A549 (cell line): ENCODE data around the gene ARHGEF7. TPM values are rescaled to one million over a fixed set of nuclear protein-coding genes. Genes with fewer than 3 reads are reported as not detected.
"Not testable (repeated sequence)": the region's sequence is repeated elsewhere in the genome, so short reads cannot be mapped to it uniquely, and the experiment has no call there.

ENCODE experiments used
- ATAC-seq, 2 experiments: fragments of 200-7000 bp in 1 of 2; fragments of >200 bp in 1 of 2; cut with Nextera tagmentation in 1 of 2; cut with Tn5 transposase in 1 of 2; 3 replicates each; pipeline versions ENCODE4 v1.8.0 to v1.9.1; 2018 to 2020; ENCODE audit warnings: mild to moderate bottlenecking in 1 of 2, moderate library complexity in 1 of 2
- CTCF ChIA-PET: fragments of 300-600 bp; sonication (Branson Sonifier 250); formaldehyde crosslinking; extraction: SDS; loops from one replicate; lab custom pipeline; 2021; ENCODE audit warnings: antibody characterized with exemption, inconsistent platforms; lab: Yijun Ruan, JAX
- POLR2A ChIA-PET: fragments of 350-600 bp; formaldehyde crosslinking; extraction: SDS; loops from one replicate; lab custom pipeline; 2021; ENCODE audit warnings: antibody characterized with exemption, inconsistent platforms; lab: Yijun Ruan, JAX
- DNase-seq, 2 experiments: peaks; one replicate each; pipeline versions ENCODE4 v3.0.0 to v3.0.0-alpha.2; 2011 to 2016; ENCODE audit warnings: low read depth in 1 of 2, low spot score in 1 of 2
- FAIRE-seq: peaks from 2 replicates; lab custom pipeline; 2011; peaks lifted over from hg19 to GRCh38; lab: Jason Lieb, UNC
- H3K27ac ChIP-seq, 2 experiments: fragments of >200 bp; sonication (Bioruptor Twin); formaldehyde crosslinking; 3 replicates each; pipeline ENCODE4 v1.5.1; 2016 to 2017
- H3K4me1 ChIP-seq: fragments of >200 bp; sonication (Bioruptor Twin); formaldehyde crosslinking; 3 replicates; pipeline ENCODE4 v1.6.1; 2016
- H3K4me2 ChIP-seq: fragments of >200 bp; sonication (Bioruptor Twin); formaldehyde crosslinking; 3 replicates; pipeline ENCODE4 v1.6.1; 2016
- H3K4me3 ChIP-seq: fragments of >200 bp; sonication (Bioruptor Twin); formaldehyde crosslinking; 3 replicates; pipeline ENCODE4 v1.5.1; 2016
- H3K9me3 ChIP-seq: fragments of >200 bp; sonication (Bioruptor Twin); formaldehyde crosslinking; 3 replicates; pipeline ENCODE4 v1.6.1; 2016
- BCL3 ChIP-seq: fragments of >200 bp; sonication (Bioruptor Twin); formaldehyde crosslinking; IDR thresholded peaks from 3 replicates; pipeline ENCODE4 v1.6.1; 2016
- CBX2 ChIP-seq: fragments of 200-600 bp; sonication (generic); IDR thresholded peaks from 2 replicates; pipeline ENCODE4 v1.6.1; 2016; ENCODE audit warnings: low read depth, mild to moderate bottlenecking, borderline replicate concordance
- CEBPB ChIP-seq, 2 experiments: fragments of >200 bp in 1 of 2; sonication (Bioruptor Twin) in 1 of 2; formaldehyde crosslinking in 1 of 2; IDR thresholded peaks; 2 replicates each; pipeline ENCODE4 v1.6.1; 2012 to 2016
- CTCF ChIP-seq: fragments of >200 bp; sonication (Bioruptor Twin); formaldehyde crosslinking; IDR thresholded peaks from 3 replicates; pipeline ENCODE4 v1.5.1; 2016
- E2F6 ChIP-seq: IDR thresholded peaks from 2 replicates; pipeline ENCODE4 v1.6.1; 2012; ENCODE audit warnings: low read depth, borderline replicate concordance
- ESRRA ChIP-seq: fragments of 150-350 bp; IDR thresholded peaks from 2 replicates; pipeline ENCODE4 v1.6.1; 2014; ENCODE audit warnings: mild to moderate bottlenecking, low read length, borderline replicate concordance
- HMGXB4 ChIP-seq: fragments of 250-450 bp; sonication (Bioruptor Pico); IDR thresholded peaks from 2 replicates; pipeline ENCODE4 v1.5.0; 2021; ENCODE audit warnings: mild to moderate bottlenecking, moderate library complexity, borderline replicate concordance
- JUNB ChIP-seq: fragments of >200 bp; sonication (Bioruptor Twin); formaldehyde crosslinking; IDR thresholded peaks from 2 replicates; pipeline ENCODE4 v1.6.1; 2016
- KDM5A ChIP-seq: fragments of 200-600 bp; sonication (generic); IDR thresholded peaks from 2 replicates; pipeline ENCODE4 v1.6.1; 2016; ENCODE audit warnings: antibody characterized with exemption, mild to moderate bottlenecking
- MAFK ChIP-seq: fragments of 450-650 bp; IDR thresholded peaks from 2 replicates; pipeline ENCODE4 v1.6.1; 2014; ENCODE audit not compliant: partially characterized antibody
- MAX ChIP-seq: IDR thresholded peaks from 2 replicates; pipeline ENCODE4 v1.6.1; 2012
- RAD21 ChIP-seq, 2 experiments: fragments of >200 bp in 1 of 2; sonication (Bioruptor Twin) in 1 of 2; formaldehyde crosslinking in 1 of 2; IDR thresholded peaks in 1 of 2; conservative IDR thresholded peaks in 1 of 2; 2 replicates in 1 of 2; 3 replicates in 1 of 2; pipeline ENCODE4 v1.6.1; 2012 to 2018; ENCODE audit warnings: inconsistent platforms in 1 of 2
- RARB ChIP-seq: fragments of 250-450 bp; sonication (Bioruptor Pico); IDR thresholded peaks from 2 replicates; pipeline ENCODE4 v1.8.0; 2021; ENCODE audit warnings: mild to moderate bottlenecking, moderate library complexity
- RCOR1 ChIP-seq: fragments of 150-350 bp; IDR thresholded peaks from 2 replicates; pipeline ENCODE4 v1.6.1; 2014; ENCODE audit warnings: antibody characterized with exemption, low read length, low read depth
- RFX5 ChIP-seq: fragments of 450-650 bp; IDR thresholded peaks from 2 replicates; pipeline ENCODE4 v1.7.1; 2014; ENCODE audit warnings: antibody characterized with exemption, mild to moderate bottlenecking, moderate library complexity
- SMC3 ChIP-seq: fragments of >200 bp; sonication (Bioruptor Twin); formaldehyde crosslinking; IDR thresholded peaks from 3 replicates; pipeline ENCODE4 v1.6.1; 2018; ENCODE audit warnings: inconsistent platforms
- TP53 ChIP-seq: fragments of 250-450 bp; sonication (Bioruptor Pico); IDR thresholded peaks from 2 replicates; pipeline ENCODE4 v1.5.0; 2021; ENCODE audit warnings: mild to moderate bottlenecking, moderate library complexity
- USF2 ChIP-seq: fragments of 450-650 bp; IDR thresholded peaks from 2 replicates; pipeline ENCODE4 v1.6.1; 2014; ENCODE audit warnings: antibody characterized with exemption
- WGBS: methylation state at CpG from one replicate; pipeline ENCODE4 v1.1.6; 2017; ENCODE audit errors: missing lambda C conversion rate; 5-methylcytosine and 5-hydroxymethylcytosine counted together
- polyA plus RNA-seq, 4 experiments: library from polyadenylated mRNA; depleted of rRNA in 3 of 4; stranded (reverse); fragments of >200 nt; fragmentation: RNase III in 1 of 4; extraction: RNeasy Plus Mini Kit Qiagen cat#74134 plus additional on column Dnase treatment in 1 of 4; gene quantifications; 2 replicates in 3 of 4; 3 replicates in 1 of 4; pipeline ENCODE4 v1.2.3, GENCODE V29; 2011 to 2017

The ARHGEF7 gene
- polyA plus RNA-seq, 2 of the 4 experiments (the other 2 are of a cell fraction), result 21.1 to 23.1 TPM

GRCh38 chr13:111071120-111071519 is 44.0 kb upstream of the ARHGEF7 start:
- H3K4me1 ChIP-seq, H3K27ac ChIP-seq, FAIRE-seq, POLR2A ChIA-PET, H3K4me3 ChIP-seq, ATAC-seq, H3K4me2 ChIP-seq: not testable (repeated sequence)
- CTCF ChIA-PET, result interaction anchor here (1.3 kb wide), 1 partner anchor 145 kb away, joined by 4 read pairs; no protein-coding TSS in a partner anchor
- WGBS, result 16% methylated on average over 4 of the region's 4 CpGs
- H3K9me3 ChIP-seq, result peaks cover 11% of the 10 kb centered on the region; the same call in 1 of the 3 replicates
- TF ChIP-seq RAD21 (conservative IDR thresholded peaks at IDR 0.05 in 1 of 2, IDR thresholded peaks at IDR 0.05 in 1 of 2) (peak; percentile 34 to 51; a peak in 4 of 5 replicates), CTCF (peak; percentile 47), SMC3 (peak; percentile 40; the same call in 2 of the 3 replicates)
- DNase-seq, result peak in 1 of 2 experiments; percentile 52

GRCh38 chr13:111071526-111071925 is 43.6 kb upstream of the ARHGEF7 start:
- H3K4me1 ChIP-seq, POLR2A ChIA-PET, FAIRE-seq, H3K4me3 ChIP-seq, H3K27ac ChIP-seq, DNase-seq, ATAC-seq, H3K4me2 ChIP-seq: not testable (repeated sequence)
- H3K9me3 ChIP-seq, result peaks cover 11% of the 10 kb centered on the region; the same call in 1 of the 3 replicates
- CTCF ChIA-PET, result interaction anchor here (1.3 kb wide), 1 partner anchor 145 kb away, joined by 4 read pairs; no protein-coding TSS in a partner anchor
- 49% methylated on average over 7 of the region's 7 CpGs for WGBS

- CTCF ChIA-PET, result no interaction called here
- TF ChIP-seq BCL3, result no peak
- no peak for TF ChIP-seq JUNB
- no peak for TF ChIP-seq E2F6
- no peak for TF ChIP-seq KDM5A
- TF ChIP-seq RFX5, result no peak
- no peak for TF ChIP-seq CBX2
- TF ChIP-seq RCOR1, result no peak
- no peak for TF ChIP-seq HMGXB4 (CRISPR knock-in tag)
- no peak for TF ChIP-seq CEBPB (IDR thresholded peaks at IDR 0.05)
- TF ChIP-seq MAX, result no peak
- no peak for TF ChIP-seq RARB (CRISPR knock-in tag)
- TF ChIP-seq ESRRA, result no peak
- TF ChIP-seq MAFK, result no peak
- no peak for TF ChIP-seq USF2
- no peak for TF ChIP-seq TP53 (CRISPR knock-in tag)
- no peaks in the 10 kb centered on the region for H3K4me1 ChIP-seq
- POLR2A ChIA-PET, result no interaction called here
- H3K4me3 ChIP-seq, result no peak overlapping the region
- no peak for DNase-seq
- peaks cover 11% of the 10 kb centered on the region; the same call in 1 of the 3 replicates for H3K9me3 ChIP-seq
- ATAC-seq, result no peak
- no peak overlapping the region for H3K27ac ChIP-seq
- FAIRE-seq, result no peak
- no peak overlapping the region for H3K4me2 ChIP-seq
- 32% methylated on average over 3 of the region's 3 CpGs for WGBS
Measured at GRCh38 chr13:111074826-111075225, 40.3 kb upstream of the ARHGEF7 start.
